ENCODE results near the gene LPIN3.

The LPIN3 gene

GRCh38 chr20:41355598-41356203 is 15.1 kb downstream of the LPIN3 start:
- Histone ChIP-seq H3K36me3 (ENCODE audit: insufficient read depth, low read length) (no peaks in the 10 kb centered on the region), H3K4me1 (ENCODE audit: insufficient read depth, low read length) (no peaks in the 10 kb centered on the region), H3K27ac (ENCODE audit: low read length) (no peak overlapping the region), H3K27me3 (ENCODE audit: insufficient read depth, low read length, poor library complexity) (no peaks in the 10 kb centered on the region), H2AFZ (ENCODE audit: low read depth, low read length) (no peak overlapping the region), H3K4me3 (ENCODE audit: low read depth in 1 of 2, low read length in 2 of 2) (no peak overlapping the region), H4K20me1 (ENCODE audit: insufficient read depth, low read length) (peaks cover 5% of the 10 kb centered on the region), H3K79me2 (ENCODE audit: insufficient read depth, low read length) (no peaks in the 10 kb centered on the region), H3K9ac (ENCODE audit: low read depth, low read length) (no peak overlapping the region), H3K4me2 (ENCODE audit: insufficient read depth, low read length) (no peak overlapping the region), H3K9me3 (ENCODE audit: insufficient read depth, low read length, severe bottlenecking) (no peaks in the 10 kb centered on the region)
- DNase-seq (no peak), ATAC-seq (ENCODE audit: insufficient read depth, low read depth) (no peak)
- TF ChIP-seq EZH2 (IDR thresholded peaks at IDR 0.05; ENCODE audit: borderline replicate concordance, low read depth, low read length, severe bottlenecking) = no peak
- TF ChIP-seq, protein P1, sequence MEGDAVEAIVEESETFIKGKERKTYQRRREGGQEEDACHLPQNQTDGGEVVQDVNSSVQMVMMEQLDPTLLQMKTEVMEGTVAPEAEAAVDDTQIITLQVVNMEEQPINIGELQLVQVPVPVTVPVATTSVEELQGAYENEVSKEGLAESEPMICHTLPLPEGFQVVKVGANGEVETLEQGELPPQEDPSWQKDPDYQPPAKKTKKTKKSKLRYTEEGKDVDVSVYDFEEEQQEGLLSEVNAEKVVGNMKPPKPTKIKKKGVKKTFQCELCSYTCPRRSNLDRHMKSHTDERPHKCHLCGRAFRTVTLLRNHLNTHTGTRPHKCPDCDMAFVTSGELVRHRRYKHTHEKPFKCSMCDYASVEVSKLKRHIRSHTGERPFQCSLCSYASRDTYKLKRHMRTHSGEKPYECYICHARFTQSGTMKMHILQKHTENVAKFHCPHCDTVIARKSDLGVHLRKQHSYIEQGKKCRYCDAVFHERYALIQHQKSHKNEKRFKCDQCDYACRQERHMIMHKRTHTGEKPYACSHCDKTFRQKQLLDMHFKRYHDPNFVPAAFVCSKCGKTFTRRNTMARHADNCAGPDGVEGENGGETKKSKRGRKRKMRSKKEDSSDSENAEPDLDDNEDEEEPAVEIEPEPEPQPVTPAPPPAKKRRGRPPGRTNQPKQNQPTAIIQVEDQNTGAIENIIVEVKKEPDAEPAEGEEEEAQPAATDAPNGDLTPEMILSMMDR (IDR thresholded peaks at IDR 0.05; ENCODE audit: borderline replicate concordance, extremely low read depth, low read length, poor library complexity, severe bottlenecking) = no peak

- H3K4me1 ChIP-seq (ENCODE audit: insufficient read depth, low read length) = no peaks in the 10 kb centered on the region
- no peaks in the 10 kb centered on the region for H3K36me3 ChIP-seq (ENCODE audit: insufficient read depth, low read length)
- no peaks in the 10 kb centered on the region for H3K9me3 ChIP-seq (ENCODE audit: insufficient read depth, low read length, severe bottlenecking)
- H3K4me3 ChIP-seq (ENCODE audit: low read depth in 1 of 2, low read length in 2 of 2) = no peak overlapping the region
- no peak overlapping the region for H3K9ac ChIP-seq (ENCODE audit: low read depth, low read length)
- H3K27ac ChIP-seq (ENCODE audit: low read length) = no peak overlapping the region
- TF ChIP-seq EZH2 (IDR thresholded peaks at IDR 0.05; ENCODE audit: borderline replicate concordance, low read depth, low read length, severe bottlenecking) = no peak
- ATAC-seq (ENCODE audit: insufficient read depth, low read depth) (no peak), DNase-seq (no peak)
- peaks cover 5% of the 10 kb centered on the region for H4K20me1 ChIP-seq (ENCODE audit: insufficient read depth, low read length)
- H3K79me2 ChIP-seq (ENCODE audit: insufficient read depth, low read length) = no peaks in the 10 kb centered on the region
- H3K4me2 ChIP-seq (ENCODE audit: insufficient read depth, low read length) = no peak overlapping the region
- no peak overlapping the region for H2AFZ ChIP-seq (ENCODE audit: low read depth, low read length)
- no peaks in the 10 kb centered on the region for H3K27me3 ChIP-seq (ENCODE audit: insufficient read depth, low read length, poor library complexity)
Measured at GRCh38 chr20:41356951-41357350, 16.3 kb downstream of the LPIN3 start.

DNA sequence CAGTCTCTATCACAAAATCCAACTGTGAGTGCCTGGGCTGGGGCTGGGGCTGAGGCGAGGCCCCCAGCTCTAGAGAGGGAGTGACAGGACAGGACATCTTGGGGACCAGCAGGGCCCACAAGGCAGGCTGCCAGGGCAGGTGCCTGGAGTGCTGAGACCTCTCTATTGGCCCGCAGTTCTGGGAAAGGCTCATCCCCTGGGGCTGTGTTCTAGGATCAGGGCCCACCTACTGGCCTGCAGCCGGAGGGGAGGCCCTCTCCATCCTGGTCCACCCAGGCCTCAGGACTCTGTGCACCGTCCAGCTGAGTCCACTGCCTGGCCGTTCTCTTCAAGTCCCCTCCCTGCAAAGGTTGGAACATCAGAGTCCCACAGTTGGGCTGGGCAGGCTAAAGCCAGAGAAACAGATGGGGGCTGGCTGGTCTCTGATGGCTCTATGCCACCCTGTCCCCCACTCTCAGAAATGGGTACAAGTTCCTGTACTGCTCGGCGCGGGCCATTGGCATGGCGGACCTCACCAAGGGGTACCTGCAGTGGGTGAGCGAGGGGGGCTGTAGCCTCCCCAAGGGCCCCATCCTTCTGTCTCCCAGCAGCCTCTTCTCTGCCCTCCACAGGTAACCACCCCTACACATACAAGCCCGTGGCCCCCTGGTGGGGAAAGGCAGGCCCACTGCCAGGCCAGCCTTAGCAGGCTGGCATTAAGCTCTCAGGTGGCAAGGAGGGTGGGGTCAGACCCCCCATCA is 17.0 kb downstream of the LPIN3 start:
- Histone ChIP-seq H3K79me2 (ENCODE audit: insufficient read depth, low read length) (no peaks in the 10 kb centered on the region), H3K9ac (ENCODE audit: low read depth, low read length) (no peak overlapping the region), H3K36me3 (ENCODE audit: insufficient read depth, low read length) (no peaks in the 10 kb centered on the region), H3K4me3 (ENCODE audit: low read depth in 1 of 2, low read length in 2 of 2) (no peak overlapping the region), H3K9me3 (ENCODE audit: insufficient read depth, low read length, severe bottlenecking) (no peaks in the 10 kb centered on the region), H3K27ac (ENCODE audit: low read length) (no peak overlapping the region), H3K4me1 (ENCODE audit: insufficient read depth, low read length) (no peaks in the 10 kb centered on the region), H3K4me2 (ENCODE audit: insufficient read depth, low read length) (no peak overlapping the region), H4K20me1 (ENCODE audit: insufficient read depth, low read length) (peaks cover 5% of the 10 kb centered on the region), H3K27me3 (ENCODE audit: insufficient read depth, low read length, poor library complexity) (no peaks in the 10 kb centered on the region), H2AFZ (ENCODE audit: low read depth, low read length) (no peak overlapping the region)
- no peak for TF ChIP-seq EZH2 (IDR thresholded peaks at IDR 0.05; ENCODE audit: borderline replicate concordance, low read depth, low read length, severe bottlenecking)
- TF ChIP-seq, protein P1 (IDR thresholded peaks at IDR 0.05; ENCODE audit: borderline replicate concordance, extremely low read depth, low read length, poor library complexity, severe bottlenecking) = peak; percentile 36
- DNase-seq (no peak), ATAC-seq (ENCODE audit: insufficient read depth, low read depth) (no peak)

GRCh38 chr20:41358230-41358629 is 17.6 kb downstream of the LPIN3 start:
- Histone ChIP-seq H3K4me1 (ENCODE audit: insufficient read depth, low read length) (no peaks in the 10 kb centered on the region), H3K4me3 (ENCODE audit: low read depth in 1 of 2, low read length in 2 of 2) (no peak overlapping the region), H3K79me2 (ENCODE audit: insufficient read depth, low read length) (no peaks in the 10 kb centered on the region), H3K27ac (ENCODE audit: low read length) (no peak overlapping the region), H3K27me3 (ENCODE audit: insufficient read depth, low read length, poor library complexity) (no peaks in the 10 kb centered on the region), H3K4me2 (ENCODE audit: insufficient read depth, low read length) (no peak overlapping the region), H4K20me1 (ENCODE audit: insufficient read depth, low read length) (peaks cover 5% of the 10 kb centered on the region), H2AFZ (ENCODE audit: low read depth, low read length) (no peak overlapping the region), H3K9me3 (ENCODE audit: insufficient read depth, low read length, severe bottlenecking) (no peaks in the 10 kb centered on the region), H3K9ac (ENCODE audit: low read depth, low read length) (no peak overlapping the region), H3K36me3 (ENCODE audit: insufficient read depth, low read length) (no peaks in the 10 kb centered on the region)
- DNase-seq = no peak
- no peak for TF ChIP-seq EZH2 (IDR thresholded peaks at IDR 0.05; ENCODE audit: borderline replicate concordance, low read depth, low read length, severe bottlenecking)
- TF ChIP-seq, protein P1 (IDR thresholded peaks at IDR 0.05; ENCODE audit: borderline replicate concordance, extremely low read depth, low read length, poor library complexity, severe bottlenecking) = no peak
- no peak for ATAC-seq (ENCODE audit: insufficient read depth, low read depth)

Data from DND-41 (cell line).